NCI-H748 (cell line): ENCODE measurements around the gene SLC28A3.

Source experiments
- DNase-seq: peaks from one replicate; lab custom pipeline; 2025; ENCODE audit not compliant: unreplicated experiment; lab: John Stamatoyannopoulos, UW

Gene SLC28A3

GRCh38 chr9:84300271-84300670 is 40.3 kb downstream of the SLC28A3 start:
- no peak for DNase-seq

DNA sequence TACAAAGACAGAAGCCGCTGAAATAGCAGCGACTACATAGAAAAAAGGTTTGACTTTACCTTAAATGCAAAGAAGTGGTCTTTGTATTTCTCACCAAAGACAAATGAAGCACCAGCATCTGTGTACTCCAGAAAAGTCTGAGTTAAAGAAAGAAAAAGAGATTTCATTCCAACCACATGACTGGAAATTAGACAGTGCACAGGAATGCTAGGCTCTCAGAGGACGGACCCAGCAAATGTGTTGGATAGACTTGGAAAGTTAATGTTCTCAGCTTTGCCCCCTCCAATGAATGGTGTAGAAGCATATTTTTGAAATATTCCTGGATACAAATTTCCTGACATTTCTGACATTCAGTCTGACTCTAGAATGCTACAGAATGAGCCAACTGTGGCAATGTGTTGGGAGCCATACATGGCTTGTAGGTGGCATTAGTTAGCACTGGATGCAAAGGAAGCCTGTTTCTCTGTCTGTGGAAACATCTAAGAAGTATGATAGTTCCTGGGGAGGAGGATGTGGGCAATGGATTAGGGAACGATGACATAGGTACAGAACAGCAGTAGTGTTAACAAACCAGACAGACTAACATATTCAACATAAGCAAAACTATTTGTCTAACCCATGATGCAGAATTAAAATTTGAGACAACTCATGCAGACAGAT is 43.3 kb downstream of the SLC28A3 start:
- no peak for DNase-seq

DNA sequence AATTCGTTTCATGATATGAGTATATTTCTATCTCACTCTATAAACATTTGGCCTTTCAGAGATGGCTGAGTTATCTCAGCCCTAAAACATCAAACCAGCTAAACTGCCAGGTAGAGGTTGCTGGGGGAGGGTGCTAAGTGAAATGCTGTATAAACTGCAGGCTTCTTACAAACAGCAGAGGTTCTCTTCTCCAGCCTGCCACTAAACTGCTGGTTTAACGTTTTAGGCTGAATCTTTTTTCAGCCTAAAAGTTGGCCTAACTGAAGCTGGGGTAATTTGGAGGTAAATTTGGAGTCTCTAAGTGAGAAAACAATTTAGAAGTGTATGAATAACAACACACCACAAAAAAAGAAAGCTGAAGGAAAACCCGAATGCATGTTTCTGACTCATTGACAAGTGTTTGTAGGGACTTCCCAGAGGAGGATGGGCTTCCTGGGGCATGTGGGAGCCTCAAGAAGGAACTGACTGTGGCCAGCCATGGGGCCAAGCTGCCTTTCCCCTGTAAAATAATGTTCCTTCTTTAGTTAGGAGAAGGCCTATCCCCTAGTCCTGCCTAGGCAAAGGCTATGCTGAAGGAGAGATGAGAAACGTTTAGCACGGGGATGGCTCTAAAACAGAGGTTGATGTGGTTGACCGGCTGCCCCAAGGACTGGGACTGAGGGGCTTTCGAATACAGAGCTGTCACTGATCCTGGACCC is 44.3 kb downstream of the SLC28A3 start:
- no peak for DNase-seq

DNA sequence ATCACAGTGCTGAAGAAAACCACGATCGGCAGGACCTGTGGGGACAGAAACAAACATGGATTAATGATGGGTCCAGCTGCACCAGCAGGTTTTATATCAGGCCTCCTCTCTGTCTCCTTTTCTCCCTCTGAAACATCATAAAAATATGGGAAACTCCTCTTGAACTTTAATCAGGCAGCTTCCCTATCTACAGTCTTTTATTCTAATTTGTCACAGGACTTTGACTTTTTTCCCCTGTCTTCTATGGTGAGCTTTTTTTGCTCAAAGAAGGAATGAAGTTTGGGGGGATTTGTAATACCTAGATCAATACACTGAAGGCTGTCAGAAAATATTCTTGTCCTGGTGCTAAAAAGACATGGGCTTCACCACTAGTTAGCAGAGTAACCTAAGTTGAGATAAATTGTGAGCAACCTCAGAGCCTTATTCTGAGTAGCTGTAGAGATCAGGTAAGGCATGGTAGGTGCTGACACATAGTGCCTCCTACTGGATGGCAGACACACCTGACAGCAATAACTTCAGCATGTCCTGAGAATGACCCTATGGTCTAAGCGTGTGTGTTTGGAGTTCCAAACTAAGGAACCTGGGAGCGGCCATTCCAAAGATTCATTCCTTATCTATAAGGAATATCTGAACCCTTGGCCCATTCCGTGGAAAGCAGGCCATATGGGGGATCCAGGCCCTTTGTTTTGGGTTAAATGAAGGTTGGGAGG is 46.2 kb downstream of the SLC28A3 start:
- DNase-seq = peak; percentile 31

GRCh38 chr9:84293001-84293798 is 47.4 kb downstream of the SLC28A3 start:
- no peak for DNase-seq

GRCh38 chr9:84285381-84285780 is 55.2 kb downstream of the SLC28A3 start:
- no peak for DNase-seq

DNA sequence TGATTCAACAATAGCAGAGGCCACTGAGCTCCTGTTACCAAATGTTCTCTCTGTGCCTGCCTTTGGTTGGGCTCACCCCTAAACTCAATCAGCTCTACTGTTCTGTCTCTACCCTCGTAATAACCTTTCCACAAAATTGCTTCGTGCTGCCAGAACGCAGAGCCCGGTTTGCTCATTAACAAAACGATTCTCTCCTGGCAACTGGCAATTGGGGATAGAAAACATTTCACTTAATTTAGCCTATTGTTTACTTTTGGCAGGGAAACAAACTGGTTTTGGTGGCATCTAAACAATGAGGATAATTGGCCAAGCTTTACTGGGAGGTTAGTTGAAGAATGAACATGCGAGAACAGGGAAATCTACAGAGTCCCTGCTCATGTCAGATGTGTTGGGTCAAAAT is 56.6 kb downstream of the SLC28A3 start:
- peak; percentile 48 for DNase-seq

GRCh38 chr9:84278130-84278529 is 62.4 kb downstream of the SLC28A3 start:
- no peak for DNase-seq

GRCh38 chr9:84277646-84278045 is 62.9 kb downstream of the SLC28A3 start:
- DNase-seq = no peak

DNA sequence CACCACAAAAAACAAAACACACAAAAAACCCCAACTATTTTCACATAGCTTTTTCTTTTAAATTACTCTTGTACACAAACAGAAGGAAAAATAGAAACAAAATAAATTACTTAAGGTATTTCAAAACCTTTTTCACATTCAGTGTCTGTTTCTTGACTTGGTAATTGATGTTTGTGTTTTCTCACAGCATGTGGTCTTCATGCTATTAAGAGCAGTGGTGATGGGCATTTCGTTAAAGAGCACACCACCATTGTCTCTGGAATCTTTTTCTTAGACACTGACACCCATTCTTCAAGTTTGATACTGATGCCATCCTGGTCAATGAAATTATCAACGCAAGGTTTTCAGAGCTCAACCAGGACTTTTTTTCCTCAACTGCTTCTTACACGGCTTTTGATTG is 63.8 kb downstream of the SLC28A3 start:
- DNase-seq = no peak

- no peak for DNase-seq
These were observed 68.5 kb downstream of the SLC28A3 start for GRCh38 chr9:84271921-84272556.

DNA sequence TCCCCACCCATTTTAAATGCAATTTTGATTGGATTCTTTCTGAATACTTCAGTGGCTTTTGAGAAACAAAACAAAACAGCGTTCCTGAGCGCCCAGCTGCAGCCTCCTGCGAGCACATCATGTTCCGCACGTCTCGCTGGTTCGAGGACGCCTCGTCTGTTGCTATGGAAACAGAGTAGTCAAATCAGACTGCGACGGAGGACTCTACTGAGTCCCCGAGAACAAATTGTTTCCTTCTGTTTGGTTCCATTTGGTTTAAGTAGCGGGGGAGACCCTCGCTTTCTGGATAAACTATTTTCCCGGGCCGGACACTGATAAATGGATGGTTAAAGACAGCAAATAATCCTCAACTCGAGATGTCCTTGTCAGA is 69.0 kb downstream of the SLC28A3 start:
- peak; percentile 95 for DNase-seq

GRCh38 chr9:84270847-84271530 is 69.6 kb downstream of the SLC28A3 start:
- peak; percentile 74 for DNase-seq

DNA sequence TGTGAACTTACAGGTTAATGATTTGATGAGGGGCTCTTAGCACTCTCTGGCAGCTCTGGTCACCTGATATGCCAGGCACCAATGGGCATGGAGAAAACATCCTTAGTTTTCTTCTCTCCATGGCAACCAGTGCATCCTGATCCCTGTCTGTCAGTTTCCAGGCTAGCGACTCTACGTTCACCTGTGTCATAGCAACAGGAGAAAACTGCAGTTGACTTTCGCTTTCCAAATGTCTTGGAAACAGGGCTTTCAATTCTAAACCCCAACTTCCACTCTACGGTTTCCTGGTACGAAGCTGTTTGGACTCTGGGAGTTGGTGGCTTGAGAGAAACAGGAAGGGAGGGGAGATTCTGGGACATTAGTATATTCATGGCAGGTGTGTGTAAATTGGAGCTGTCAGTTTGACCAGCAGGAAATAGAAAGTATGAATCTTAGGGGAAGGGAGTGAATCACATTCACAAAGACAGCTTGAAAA is 74.4 kb downstream of the SLC28A3 start:
- peak; percentile 99 for DNase-seq

DNA sequence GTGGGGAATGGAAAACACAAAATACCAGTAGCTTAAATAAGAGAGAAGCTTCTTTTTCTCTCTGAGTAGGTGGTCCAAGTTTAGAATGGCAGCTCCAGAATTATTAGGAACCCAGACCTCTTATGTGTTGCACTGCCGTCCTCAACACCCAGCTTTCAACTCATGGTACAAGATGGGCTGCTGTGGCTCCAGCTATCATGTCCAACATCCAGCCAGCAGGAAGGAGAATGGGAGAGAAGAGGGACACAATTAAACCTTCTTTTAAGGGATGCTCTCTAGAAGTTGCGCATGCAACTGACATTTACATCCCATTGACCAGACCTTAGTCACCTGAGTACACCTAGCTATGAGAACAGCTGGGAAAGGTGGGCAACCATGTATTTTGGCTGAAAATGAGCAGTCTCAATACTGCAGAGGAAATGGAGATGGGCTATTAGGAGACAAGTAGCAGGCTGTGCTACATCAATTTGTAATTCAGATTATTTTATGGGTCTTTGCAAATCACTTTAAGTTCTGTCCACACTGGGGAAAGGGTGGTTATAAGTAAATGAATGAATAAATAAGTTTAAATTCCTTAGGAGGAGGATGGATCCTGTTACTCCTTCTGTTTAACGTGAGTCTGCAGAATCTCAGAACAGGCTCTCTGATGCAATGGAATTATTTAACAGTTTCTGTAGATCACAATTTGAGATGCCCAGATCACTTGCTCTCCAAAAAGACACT is 76.1 kb downstream of the SLC28A3 start:
- DNase-seq = no peak

GRCh38 chr9:84261070-84261746 is 79.3 kb downstream of the SLC28A3 start:
- DNase-seq = peak; percentile 90

DNA sequence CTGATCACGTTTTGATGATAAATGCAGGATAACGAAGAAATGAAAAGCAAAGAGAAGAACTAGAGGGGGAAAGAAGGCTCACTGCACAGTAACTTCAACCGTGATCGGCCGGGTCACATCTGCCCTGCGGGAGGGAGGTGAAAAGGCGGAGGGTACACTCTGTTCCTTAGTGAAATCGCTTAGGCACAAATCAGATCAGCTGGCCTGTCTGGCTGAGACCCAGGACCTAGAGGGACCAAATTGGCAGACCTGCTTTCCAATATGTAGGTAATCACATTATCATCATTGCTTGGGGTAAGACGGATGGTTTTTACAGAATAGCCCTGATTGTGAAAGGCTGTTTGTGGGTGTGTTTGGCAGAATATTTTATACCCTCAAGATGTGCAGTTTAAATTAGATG is 82.2 kb downstream of the SLC28A3 start:
- no peak for DNase-seq

DNA sequence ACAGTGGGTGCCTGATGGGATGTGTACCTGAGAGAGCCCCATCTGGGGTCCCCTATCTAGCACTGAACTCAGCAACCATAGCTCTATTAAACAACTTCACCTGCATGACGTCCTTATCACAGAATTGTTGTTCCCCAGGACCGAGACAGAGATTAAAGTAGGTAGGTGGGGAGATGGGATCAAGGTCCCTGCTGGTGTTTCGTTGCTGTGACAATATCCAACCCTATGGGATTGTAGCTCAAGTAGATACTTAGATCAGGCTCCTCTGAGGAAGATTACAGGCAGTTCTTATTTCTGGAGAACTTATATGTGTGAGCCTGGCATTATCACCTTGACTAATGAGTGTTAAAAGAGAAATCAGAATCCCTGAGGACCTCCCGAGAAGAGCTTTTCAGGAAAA is 84.9 kb downstream of the SLC28A3 start:
- no peak for DNase-seq

DNA sequence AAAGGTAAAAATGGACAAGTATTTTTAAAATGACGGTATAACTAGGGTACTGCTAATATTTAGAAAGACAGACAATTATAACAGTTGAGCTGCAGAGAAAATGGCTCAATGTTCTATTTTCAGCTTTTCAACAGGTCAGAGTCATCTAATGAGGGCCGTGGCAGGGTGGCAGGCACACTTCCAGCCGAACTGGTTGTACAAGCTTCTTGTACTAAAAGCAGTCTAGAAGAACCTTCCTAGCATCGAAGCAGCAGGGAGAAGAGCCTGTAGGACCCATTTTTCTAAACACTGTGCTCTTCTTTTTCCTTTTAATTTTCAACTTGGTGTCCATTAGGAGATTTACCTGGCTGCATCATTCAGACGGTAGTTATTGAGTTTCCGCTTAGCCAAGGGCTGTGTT is 85.6 kb downstream of the SLC28A3 start:
- DNase-seq = peak; percentile 63
